ENCODE data around the gene HEPHL1.
"Not testable (repeated sequence)": the region's sequence is repeated elsewhere in the genome, so short reads cannot be mapped to it uniquely, and the experiment has no call there.

The HEPHL1 gene, protein sequence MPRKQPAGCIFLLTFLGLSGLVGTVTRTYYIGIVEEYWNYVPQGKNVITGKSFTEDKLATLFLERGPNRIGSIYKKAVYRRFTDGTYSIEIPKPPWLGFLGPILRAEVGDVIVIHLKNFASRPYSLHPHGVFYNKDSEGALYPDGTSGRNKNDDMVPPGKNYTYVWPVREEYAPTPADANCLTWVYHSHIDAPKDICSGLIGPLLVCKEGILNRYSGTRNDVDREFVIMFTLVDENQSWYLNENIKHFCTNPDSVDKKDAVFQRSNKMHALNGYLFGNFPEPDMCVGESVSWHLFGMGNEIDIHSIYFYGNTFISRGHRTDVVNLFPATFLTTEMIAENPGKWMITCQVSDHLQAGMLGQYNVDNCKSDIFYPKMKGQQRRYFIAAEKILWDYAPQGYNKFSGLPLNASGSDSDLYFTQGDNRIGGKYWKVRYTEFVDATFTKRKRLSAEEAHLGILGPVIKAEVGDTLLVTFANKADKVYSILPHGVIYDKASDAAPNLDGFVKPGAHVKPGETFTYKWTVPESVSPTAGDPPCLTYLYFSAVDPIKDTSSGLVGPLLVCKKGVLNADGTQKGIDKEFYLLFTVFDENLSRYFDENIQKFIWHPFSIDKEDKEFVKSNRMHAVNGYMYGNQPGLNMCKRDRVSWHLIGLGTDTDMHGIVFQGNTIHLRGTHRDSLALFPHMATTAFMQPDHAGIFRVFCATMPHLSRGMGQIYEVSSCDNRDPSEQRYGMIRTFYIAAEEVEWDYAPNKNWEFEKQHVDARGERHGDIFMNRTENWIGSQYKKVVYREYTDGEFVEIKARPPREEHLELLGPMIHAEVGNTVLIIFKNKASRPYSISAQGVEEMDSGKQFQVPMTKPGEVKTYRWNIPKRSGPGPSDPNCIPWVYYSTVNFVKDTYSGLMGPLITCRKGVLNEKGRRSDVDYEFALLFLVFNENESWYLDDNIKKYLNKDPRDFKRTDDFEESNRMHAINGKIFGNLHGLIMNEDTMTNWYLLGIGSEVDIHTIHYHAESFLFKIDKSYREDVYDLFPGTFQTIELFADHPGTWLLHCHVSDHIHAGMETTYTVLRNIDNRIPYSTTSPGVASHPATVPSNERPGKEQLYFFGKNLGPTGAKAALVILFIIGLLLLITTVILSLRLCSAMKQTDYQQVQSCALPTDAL

DNA sequence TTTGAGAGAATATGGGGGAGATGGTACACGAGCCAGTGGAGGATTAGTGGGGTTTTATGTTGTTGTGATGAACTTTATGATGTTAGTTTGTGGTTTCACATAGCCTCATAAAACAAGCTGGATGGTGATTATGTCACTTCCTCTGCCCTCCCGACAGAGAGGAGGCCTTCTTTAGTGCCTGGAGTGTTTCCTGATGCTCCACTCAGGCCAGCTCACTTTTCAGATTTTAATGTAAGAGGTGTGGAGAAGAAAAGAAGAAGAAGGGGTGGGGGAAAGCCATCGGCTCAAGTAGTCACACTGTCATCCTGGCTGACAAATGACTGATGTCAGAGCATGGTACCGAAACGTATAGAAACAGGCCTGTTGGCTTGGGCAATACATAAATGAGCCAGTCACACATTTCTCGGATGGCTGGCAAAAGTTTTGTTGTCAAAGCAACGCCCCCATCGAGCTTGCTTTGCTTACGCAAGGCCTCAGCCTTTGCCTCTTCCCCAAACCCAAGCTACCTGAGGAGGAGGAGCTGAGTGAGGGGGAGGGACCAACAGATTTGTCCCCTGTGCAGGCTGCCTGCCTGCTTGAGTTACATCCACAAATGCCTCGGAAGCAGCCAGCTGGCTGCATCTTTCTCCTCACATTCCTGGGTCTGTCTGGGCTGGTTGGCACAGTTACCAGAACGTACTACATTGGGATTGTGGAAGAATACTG is at the start of gene HEPHL1:
HEPHL1 (plus strand) TSS at position 578 of the 705 bp plus-strand sequence; CDS start at position 593, 15 bp downstream.
- H3K9me3 ChIP-seq, result no peaks in the 10 kb centered on the region
- no peak within 1 kb of the TSS for H3K4me3 ChIP-seq (ENCODE audit: low read depth in 1 of 2, low read length in 1 of 2)
- TF ChIP-seq, protein P1, sequence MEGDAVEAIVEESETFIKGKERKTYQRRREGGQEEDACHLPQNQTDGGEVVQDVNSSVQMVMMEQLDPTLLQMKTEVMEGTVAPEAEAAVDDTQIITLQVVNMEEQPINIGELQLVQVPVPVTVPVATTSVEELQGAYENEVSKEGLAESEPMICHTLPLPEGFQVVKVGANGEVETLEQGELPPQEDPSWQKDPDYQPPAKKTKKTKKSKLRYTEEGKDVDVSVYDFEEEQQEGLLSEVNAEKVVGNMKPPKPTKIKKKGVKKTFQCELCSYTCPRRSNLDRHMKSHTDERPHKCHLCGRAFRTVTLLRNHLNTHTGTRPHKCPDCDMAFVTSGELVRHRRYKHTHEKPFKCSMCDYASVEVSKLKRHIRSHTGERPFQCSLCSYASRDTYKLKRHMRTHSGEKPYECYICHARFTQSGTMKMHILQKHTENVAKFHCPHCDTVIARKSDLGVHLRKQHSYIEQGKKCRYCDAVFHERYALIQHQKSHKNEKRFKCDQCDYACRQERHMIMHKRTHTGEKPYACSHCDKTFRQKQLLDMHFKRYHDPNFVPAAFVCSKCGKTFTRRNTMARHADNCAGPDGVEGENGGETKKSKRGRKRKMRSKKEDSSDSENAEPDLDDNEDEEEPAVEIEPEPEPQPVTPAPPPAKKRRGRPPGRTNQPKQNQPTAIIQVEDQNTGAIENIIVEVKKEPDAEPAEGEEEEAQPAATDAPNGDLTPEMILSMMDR (IDR thresholded peaks at IDR 0.05), result no peak
- H3K4me1 ChIP-seq (ENCODE audit: control insufficient read depth in 1 of 2, insufficient read depth in 1 of 2, low read depth in 1 of 2, low read length in 1 of 2), result no peaks in the 10 kb centered on the region
- H3K27ac ChIP-seq, result no peak within 1 kb of the TSS
- no peaks in the 10 kb centered on the region for H3K36me3 ChIP-seq
- no peaks in the 10 kb centered on the region for H3K27me3 ChIP-seq

DNA sequence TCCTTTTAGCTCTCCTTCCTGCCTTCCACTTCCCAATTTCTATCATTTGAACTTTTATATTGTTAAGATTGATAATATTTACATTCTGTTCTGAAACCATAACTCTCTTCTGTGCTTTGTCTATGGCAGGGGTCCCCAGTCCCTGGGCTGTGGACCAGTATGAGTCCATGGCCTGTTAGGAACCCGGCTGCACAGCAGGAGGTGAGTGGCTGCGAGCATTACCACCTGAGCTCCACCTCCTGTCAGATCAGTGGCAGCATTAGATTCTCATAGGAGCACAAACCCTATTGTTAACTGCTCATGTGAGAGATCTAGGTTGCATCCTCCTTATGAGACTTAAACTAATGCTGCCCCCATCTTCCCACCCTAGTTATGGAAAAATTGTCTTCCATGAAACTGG is 48.4 kb upstream of the HEPHL1 start:
- Histone ChIP-seq H3K4me1 (ENCODE audit: control insufficient read depth in 1 of 2, insufficient read depth in 1 of 2, low read depth in 1 of 2, low read length in 1 of 2) (no peaks in the 10 kb centered on the region), H3K27me3 (no peaks in the 10 kb centered on the region), H3K27ac (no peak overlapping the region), H3K9me3 (no peaks in the 10 kb centered on the region), H3K4me3 (ENCODE audit: low read depth in 1 of 2, low read length in 1 of 2) (no peak overlapping the region), H3K36me3 (no peaks in the 10 kb centered on the region)
- TF ChIP-seq, protein P1 (IDR thresholded peaks at IDR 0.05), result no peak

DNA sequence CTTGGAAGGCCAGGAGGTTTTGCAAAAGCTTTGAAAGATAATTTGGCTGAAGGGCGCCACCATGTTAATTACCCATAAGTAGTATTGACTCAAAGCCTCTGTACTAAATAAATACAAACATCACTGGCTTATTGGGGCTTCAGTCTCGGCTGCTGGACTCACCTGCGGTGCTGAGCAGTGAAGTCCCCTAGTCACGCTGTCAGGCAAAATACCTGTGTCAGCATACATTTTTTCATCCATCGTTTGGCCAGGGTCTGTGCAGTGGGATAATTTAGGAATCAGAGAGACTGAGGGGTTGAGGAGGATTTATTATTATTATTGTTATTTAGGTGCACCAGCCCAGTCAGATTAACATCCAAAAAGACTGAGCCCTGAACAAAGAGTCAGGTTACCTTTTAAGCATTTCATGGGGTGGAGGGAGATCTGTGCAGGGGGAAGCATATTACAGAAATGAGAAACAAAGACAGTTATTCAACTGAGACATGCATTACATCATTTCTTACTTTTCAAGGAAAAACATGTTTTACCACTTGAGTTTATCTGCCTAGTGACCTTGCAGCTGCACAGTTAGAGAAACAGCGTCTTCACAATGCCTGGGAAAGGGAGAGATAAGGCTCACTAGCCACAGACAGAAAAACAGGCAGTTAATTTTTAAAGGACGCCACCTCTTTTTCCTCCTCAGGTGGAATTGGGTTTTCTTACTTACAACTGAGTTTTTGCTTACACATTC is 47.7 kb upstream of the HEPHL1 start:
- not testable (repeated sequence) for H3K27ac ChIP-seq; H3K4me3 ChIP-seq (ENCODE audit: low read depth in 1 of 2, low read length in 1 of 2); H3K27me3 ChIP-seq; H3K9me3 ChIP-seq; H3K4me1 ChIP-seq (ENCODE audit: control insufficient read depth in 1 of 2, insufficient read depth in 1 of 2, low read depth in 1 of 2, low read length in 1 of 2); H3K36me3 ChIP-seq

DNA sequence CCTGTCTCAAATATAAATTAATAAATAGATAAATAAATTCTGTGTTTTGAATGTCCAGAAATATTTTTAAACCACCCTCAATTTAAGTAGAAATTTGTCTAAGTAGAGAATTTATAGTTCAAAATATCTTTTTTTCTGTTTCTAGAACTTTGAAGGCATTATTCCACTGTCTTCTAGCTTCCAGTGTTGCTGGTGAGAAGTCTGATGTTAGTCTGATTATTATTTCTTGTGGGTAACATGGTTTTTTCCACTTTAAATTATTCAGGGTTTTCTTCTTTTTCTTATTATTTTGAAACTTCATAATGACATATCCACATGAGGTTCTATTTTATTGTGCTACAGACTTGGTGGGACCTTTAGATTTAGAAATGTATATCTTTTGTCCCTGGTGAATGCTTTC is 46.4 kb upstream of the HEPHL1 start:
- Histone ChIP-seq H3K9me3 (no peaks in the 10 kb centered on the region), H3K27me3 (no peaks in the 10 kb centered on the region), H3K36me3 (no peaks in the 10 kb centered on the region), H3K4me1 (ENCODE audit: control insufficient read depth in 1 of 2, insufficient read depth in 1 of 2, low read depth in 1 of 2, low read length in 1 of 2) (no peaks in the 10 kb centered on the region), H3K27ac (no peak overlapping the region), H3K4me3 (ENCODE audit: low read depth in 1 of 2, low read length in 1 of 2) (no peak overlapping the region)
- TF ChIP-seq, protein P1 (IDR thresholded peaks at IDR 0.05), result no peak

DNA sequence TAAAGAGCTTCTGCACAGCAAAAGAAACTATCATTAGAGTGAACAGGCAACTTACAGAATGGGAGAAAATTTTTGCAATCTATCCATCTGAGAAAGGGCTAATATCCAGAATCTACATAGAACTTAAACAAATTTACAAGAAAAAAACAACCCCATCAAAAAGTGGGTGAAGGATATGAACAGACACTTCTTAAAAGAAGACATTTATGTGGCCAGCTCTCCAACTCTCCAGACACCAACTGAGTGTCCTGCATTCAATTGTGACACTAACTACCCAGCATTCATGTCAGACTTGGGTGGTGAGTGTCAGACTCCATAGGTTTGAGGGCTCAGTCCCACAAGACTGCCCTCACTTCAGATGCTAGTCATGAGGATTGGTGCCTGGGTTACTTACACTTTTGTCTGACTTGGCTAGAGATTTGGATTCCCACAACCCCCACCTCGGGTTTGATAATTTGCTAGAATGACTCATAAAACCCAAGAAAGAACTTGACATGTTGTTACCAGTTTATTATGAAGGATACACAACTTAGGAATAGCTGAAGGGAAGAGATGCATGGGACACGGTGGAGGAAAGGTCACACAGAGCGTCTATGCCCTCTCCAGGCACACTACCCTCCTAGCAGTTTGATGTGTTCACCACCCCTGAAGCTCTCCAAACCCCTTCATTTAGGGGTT is 44.4 kb upstream of the HEPHL1 start:
- H3K36me3 ChIP-seq; H3K9me3 ChIP-seq; H3K27me3 ChIP-seq; H3K27ac ChIP-seq; H3K4me1 ChIP-seq (ENCODE audit: control insufficient read depth in 1 of 2, insufficient read depth in 1 of 2, low read depth in 1 of 2, low read length in 1 of 2); H3K4me3 ChIP-seq (ENCODE audit: low read depth in 1 of 2, low read length in 1 of 2): not testable (repeated sequence)
